HG03097 (cell line): ENCODE results near the gene CHSY1.
A peak's percentile ranks its signal among the peaks of the same experiment; 100 is the strongest.
"Not testable (repeated sequence)": the region's sequence is repeated elsewhere in the genome, so short reads cannot be mapped to it uniquely, and the experiment has no call there.

Experiments
- ATAC-seq: cut with Tn5 transposase; IDR thresholded peaks from one replicate; pipeline ENCODE4 v1.9.1; 2021; ENCODE audit not compliant: unreplicated experiment, low FRiP score

Gene CHSY1

DNA sequence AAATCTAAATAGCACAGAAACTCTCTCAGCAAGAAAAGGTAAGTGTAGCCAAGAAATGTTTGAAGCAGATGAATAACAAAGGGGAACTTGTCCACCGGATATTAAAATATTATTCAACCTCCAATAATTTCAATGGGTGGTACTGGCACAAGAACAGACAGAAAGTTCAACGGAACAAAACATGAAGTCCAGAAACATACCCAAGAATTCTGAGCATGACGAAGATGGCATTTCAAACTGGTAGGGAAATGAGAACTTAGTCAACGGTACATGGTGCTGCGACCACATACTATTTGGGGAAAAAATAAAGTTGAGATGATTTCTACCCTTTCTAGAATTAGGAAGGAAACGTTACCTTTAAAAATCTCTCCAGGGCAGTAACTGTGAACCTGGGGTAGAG is 5.5 kb downstream of the CHSY1 start:
- no peak for ATAC-seq

GRCh38 chr15:101244889-101245668 is 6.8 kb downstream of the CHSY1 start:
- ATAC-seq: no peak

DNA sequence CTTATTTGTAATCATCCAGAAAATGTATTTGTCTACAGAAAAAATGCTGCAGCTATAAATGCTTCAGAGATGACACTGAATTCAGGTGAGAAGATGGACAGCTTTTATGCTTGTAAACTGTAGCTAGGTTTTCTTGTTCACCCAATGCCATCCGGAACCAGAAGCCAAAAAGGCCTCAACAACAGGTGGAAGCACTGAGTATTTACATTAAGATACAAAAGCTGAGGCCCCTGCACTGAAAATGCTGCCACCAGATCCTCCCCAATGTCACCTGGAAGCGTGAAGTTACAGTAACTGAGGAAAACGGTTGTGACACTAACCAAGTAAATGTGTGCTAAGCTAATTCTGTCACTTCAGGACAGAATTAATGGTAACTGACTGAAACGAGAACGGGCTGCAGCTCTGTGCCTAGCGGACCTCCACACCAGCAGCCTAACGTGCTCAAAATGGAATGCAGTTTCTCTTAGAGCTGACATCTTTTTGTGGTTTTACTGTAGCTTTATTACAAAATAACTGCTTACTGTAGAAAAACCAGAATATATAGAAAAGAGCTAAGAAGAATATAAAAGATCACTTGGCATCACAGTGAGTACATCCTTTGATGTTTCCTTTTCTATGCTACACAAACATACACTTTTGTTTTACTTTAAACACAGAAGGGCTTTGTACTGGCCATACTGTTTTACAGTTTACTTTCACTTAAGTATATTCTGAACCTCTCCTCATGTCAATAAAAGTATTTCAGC is 7.6 kb downstream of the CHSY1 start:
- ATAC-seq: no peak

DNA sequence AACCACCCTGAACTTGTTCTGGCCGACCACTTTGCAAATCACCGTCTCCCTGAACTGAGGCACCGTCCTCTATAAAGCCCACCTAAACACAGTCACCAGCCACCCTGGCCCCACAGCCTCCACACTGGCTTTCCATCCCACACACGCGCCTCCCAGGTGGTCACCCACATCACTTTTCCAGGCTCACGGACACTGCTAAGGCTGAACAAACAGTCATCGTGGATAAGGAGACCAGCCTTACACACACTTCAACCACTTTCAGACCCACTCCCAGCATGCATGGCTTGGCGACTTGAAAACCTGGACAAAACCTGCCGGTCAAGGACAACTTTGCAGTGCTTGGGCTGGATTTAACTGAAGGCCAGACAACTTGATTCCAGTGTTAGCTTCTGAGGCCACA is 8.4 kb downstream of the CHSY1 start:
- ATAC-seq: no peak

DNA sequence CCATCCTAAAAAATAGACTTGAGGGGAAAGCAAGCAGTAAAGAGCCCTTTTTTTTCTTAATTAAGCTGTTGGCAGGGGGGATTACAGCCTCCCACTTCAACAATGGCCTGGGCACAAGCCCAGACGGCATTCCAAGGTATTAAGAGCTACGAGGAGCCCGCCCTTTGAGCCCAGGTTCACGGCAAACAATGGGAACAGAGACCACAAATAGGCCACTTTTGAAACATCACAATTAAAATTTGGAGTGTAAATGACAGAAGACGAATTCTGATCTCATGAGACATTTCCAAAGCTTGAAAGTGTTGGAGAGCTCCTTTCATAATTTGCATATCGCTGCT is 8.9 kb downstream of the CHSY1 start:
- no peak for ATAC-seq

GRCh38 chr15:101242160-101242998 is 9.5 kb downstream of the CHSY1 start:
- peak; percentile 50 for ATAC-seq

DNA sequence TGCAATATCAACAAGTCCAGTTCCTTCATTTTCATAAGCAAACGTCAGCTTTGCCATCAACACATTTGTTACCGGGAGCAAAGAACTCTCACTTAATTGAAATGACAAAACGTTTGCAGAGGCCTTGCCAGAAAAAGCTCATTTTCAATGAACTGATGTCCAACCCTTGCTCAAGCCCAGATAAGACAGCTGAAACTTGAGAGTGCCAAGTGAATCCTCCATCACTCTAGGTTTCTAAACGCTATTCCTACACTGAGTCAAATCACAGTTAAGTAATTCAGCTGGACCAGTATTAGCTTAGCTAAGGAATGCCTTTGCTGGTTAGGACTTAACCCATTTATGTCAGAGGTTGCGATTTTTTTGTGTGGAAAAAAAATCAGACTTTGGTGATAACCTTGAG is 11.5 kb downstream of the CHSY1 start:
- ATAC-seq: no peak

GRCh38 chr15:101239724-101240136 is 12.1 kb downstream of the CHSY1 start:
- no peak for ATAC-seq

GRCh38 chr15:101237251-101237650 is 14.6 kb downstream of the CHSY1 start:
- no peak for ATAC-seq

DNA sequence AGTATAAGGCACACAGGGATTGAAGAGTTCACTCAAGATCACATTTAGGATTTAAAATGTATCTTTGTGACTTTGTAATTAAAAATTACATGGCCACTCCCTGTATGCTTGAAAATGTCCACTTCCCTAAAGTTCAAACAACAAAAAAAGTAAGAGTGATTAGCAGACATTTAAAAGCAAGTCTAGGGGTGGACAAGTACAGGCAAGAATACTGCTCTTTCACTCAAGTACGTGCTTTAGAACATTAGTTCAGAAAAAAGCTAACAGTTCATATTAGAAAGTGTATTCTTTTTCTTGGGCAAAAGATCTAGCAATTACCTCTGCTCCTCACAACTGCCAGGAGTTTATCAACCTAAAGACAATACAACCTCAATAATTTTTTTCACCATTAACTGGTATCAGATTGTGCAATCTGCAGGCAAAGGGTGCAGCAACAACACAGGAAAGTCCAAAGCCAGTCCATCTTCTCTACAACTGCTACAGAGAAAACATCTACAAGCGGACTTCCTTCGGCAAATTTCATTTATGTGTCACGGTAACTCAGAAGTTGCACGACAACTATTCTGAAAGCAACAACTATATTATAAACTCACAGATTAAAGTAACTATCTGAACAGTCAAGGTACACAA is 18.1 kb downstream of the CHSY1 start:
- ATAC-seq: no peak

GRCh38 chr15:101232677-101233076 is 19.2 kb downstream of the CHSY1 start:
- no peak for ATAC-seq

DNA sequence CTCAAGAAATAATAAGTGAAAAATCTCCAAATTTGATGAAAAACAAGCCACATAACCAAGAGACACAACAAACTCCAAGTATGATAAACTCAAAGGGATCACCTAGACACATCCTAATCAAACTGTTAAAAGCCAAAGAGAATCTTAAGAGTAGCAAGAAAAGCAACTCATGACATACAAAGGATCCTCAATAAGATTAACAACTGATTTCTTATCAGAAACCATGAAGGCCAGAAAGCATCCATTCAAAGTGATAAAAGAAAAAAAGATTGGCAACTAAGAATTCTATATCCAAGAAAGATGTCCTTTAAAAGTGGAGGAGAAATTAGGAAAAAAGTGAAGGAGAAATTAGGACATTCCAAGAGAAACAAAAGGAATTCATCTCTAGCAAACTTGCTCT is 23.5 kb downstream of the CHSY1 start:
- no peak for ATAC-seq

DNA sequence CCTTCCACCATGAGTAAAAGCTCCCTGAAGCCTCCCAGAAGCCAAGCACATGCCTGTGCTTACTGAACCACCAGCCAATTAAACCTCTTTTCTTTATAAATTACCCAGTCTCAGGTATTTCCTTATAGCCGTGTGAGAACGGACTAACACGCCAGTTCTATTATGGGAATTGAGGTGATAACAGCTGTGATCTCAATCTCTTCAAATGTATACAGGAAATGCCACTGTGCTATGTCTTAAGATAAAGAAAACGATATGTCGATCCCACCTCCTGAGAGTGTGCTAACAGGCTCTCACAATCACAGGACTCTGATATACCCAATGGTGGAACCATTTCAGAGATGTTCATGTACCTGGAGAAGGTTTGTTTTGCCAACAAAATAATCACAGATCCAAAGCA is 26.2 kb downstream of the CHSY1 start:
- no peak for ATAC-seq

GRCh38 chr15:101221902-101222301 is 29.9 kb downstream of the CHSY1 start:
- ATAC-seq: no peak

DNA sequence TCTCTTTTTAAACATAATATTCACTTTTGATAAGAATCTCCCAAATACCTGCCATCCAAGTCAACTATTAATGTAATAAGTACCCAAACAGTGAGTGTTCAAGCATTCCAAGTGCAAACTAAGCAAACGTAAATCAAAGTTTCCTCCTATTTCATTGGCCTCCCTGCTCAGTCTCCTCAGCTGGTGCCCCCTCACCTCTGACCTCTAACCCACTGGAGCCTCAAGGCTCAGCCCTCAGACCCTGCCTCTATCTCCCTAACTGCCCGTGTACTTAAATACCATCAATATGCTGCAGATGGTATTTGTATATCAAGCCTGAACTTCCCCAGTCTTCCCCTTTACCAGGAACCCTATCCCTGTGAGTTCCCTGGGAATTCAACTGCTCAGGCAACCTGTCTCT is 31.8 kb downstream of the CHSY1 start:
- no peak for ATAC-seq

DNA sequence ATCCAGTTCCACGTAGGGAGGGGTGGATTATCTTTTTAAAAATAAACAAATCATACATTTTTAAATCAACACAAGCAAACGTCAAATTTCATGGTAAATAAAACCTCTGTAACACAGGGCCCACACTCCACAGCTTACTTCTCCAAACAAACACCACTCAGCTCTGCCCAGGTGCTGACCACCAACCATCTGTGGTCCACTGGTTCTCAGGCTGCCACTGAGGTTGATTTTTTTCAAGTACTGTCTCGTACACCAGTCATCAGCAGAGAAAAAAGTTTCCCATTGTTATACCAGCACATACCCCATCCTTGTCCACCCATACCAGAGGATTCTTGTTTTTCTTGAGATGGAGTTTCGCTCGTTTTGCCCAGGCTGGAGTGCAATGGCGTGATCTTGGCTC is 32.4 kb downstream of the CHSY1 start:
- ATAC-seq: no peak

GRCh38 chr15:101217446-101217845 is 34.4 kb downstream of the CHSY1 start:
- ATAC-seq: no peak

GRCh38 chr15:101216100-101216499 is 35.7 kb downstream of the CHSY1 start:
- no peak for ATAC-seq

DNA sequence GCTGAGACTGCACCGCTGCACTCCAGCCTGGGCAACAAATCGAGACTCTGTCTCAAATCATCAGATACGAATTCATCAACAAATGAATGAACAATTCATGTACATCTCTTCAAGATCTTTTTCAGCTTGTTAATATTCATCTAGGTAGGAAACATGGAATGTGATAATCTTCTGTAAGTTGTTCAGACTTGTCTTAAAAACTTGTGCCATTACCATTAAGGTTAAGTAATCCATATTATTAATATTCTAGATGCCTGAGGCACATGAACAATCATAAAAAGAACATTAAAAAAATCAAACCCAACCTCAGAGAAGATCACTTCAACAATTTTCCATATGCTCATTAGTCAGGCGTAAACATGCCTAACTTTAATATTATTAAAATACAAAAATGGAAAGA is 36.2 kb downstream of the CHSY1 start:
- no peak for ATAC-seq

DNA sequence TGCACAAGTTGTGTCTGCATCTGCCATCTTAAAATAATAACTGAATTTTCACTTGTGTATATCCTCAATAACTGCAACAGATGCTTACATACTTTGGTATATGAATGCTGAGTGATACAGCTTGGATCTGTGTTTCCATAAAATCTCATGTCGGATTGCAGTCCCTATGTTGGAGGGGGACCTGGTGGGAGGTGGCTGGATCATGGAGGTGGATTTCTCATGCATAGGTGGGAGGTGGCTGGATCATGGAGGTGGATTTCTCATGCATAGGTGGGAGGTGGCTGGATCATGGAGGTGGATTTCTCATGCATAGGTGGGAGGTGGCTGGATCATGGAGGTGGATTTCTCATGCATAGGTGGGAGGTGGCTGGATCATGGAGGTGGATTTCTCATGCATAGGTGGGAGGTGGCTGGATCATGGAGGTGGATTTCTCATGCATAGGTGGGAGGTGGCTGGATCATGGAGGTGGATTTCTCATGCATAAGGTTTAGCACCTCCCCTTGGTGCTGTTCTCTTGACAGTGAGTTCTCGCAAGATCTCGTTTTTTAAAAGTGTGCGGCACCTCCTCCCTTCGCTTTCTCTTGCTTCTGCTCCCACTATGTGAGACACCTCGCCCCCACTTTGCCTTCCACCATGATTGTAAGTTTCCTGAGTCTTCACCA is 37.3 kb downstream of the CHSY1 start:
- ATAC-seq: not testable (repeated sequence)
